Measurements from ENCODE around the gene CCDC149.

- TF ChIP-seq CTCF (conservative IDR thresholded peaks at IDR 0.05) (no peak), ZFX (IDR thresholded peaks at IDR 0.05) (no peak)
Observed at GRCh38 chr4:24835696-24836095, 77.1 kb downstream of the CCDC149 start.
